WTC11 (cell line): Measurements from ENCODE around the gene APOA4. TPM values are rescaled to one million over a fixed set of nuclear protein-coding genes. Genes with fewer than 3 reads are reported as not detected.

Source experiments
- ATAC-seq: fragments of 200-7000 bp; cut with Tn5 transposase; 2 replicates; pipeline ENCODE4 v1.10.0; 2021; ENCODE audit warnings: mild to moderate bottlenecking, moderate library complexity
- CTCF ChIA-PET: fragments of 300-600 bp; sonication (Branson Sonifier 250); formaldehyde crosslinking; loops from one replicate; lab custom pipeline; 2021; ENCODE audit warnings: antibody characterized with exemption; lab: Charles Lee
- POLR2A ChIA-PET: fragments of 350-600 bp; sonication (Branson Sonifier 250); formaldehyde crosslinking; loops from one replicate; lab custom pipeline; 2021; ENCODE audit warnings: antibody characterized with exemption; lab: Charles Lee
- DNase-seq: peaks from one replicate; pipeline ENCODE4 v3.0.0; 2021; ENCODE audit warnings: low spot score
- H3K27ac Mint-ChIP-seq: 2 replicates; pipeline ENCODE4 v1.8.0; 2021; ENCODE audit warnings: mixed read lengths
- H3K27me3 Mint-ChIP-seq: 2 replicates; pipeline ENCODE4 v1.8.0; 2021; ENCODE audit warnings: low read depth, mild to moderate bottlenecking, moderate library complexity, mixed read lengths
- H3K36me3 Mint-ChIP-seq: 2 replicates; pipeline ENCODE4 v1.8.0; 2021; ENCODE audit warnings: mixed read lengths
- H3K4me1 Mint-ChIP-seq: 2 replicates; pipeline ENCODE4 v1.8.0; 2022; ENCODE audit warnings: mixed read lengths
- H3K4me3 Mint-ChIP-seq: 2 replicates; pipeline ENCODE4 v1.8.0; 2021; ENCODE audit warnings: mild to moderate bottlenecking, moderate library complexity, mixed read lengths
- H3K9me3 Mint-ChIP-seq: 2 replicates; pipeline ENCODE4 v1.8.0; 2021; ENCODE audit warnings: mixed read lengths
- AFF4 ChIP-seq: sonication (generic); formaldehyde crosslinking; IDR thresholded peaks from 2 replicates; pipeline ENCODE4 v1.8.1; 2023; ENCODE audit warnings: mild to moderate bottlenecking, missing genetic modification reagents, borderline replicate concordance
- CBFB ChIP-seq: sonication (generic); formaldehyde crosslinking; IDR thresholded peaks from 2 replicates; pipeline ENCODE4 v1.8.1; 2022; ENCODE audit warnings: mild to moderate bottlenecking, low read depth, missing genetic modification reagents
- CREM ChIP-seq: sonication (generic); formaldehyde crosslinking; IDR thresholded peaks from 2 replicates; pipeline ENCODE4 v1.8.1; 2022; ENCODE audit warnings: mild to moderate bottlenecking, missing genetic modification reagents, moderate library complexity
- E2F1 ChIP-seq: sonication (generic); formaldehyde crosslinking; IDR thresholded peaks from 2 replicates; pipeline ENCODE4 v1.8.0; 2022; ENCODE audit warnings: mild to moderate bottlenecking, missing genetic modification reagents
- FOXJ3 ChIP-seq: sonication (generic); formaldehyde crosslinking; IDR thresholded peaks from 2 replicates; pipeline ENCODE4 v1.9.0; 2021; ENCODE audit warnings: missing genetic modification reagents, mild to moderate bottlenecking, borderline replicate concordance
- FOXP1 ChIP-seq: sonication (generic); formaldehyde crosslinking; IDR thresholded peaks from 2 replicates; pipeline ENCODE4 v1.8.0; 2022; ENCODE audit warnings: missing genetic modification reagents, mild to moderate bottlenecking, moderate library complexity, borderline replicate concordance
- IRF1 ChIP-seq: sonication (generic); formaldehyde crosslinking; IDR thresholded peaks from 2 replicates; pipeline ENCODE4 v1.8.0; 2023; ENCODE audit warnings: missing genetic modification reagents
- IRF2 ChIP-seq: sonication (generic); formaldehyde crosslinking; IDR thresholded peaks from 2 replicates; pipeline ENCODE4 v1.8.0; 2022; ENCODE audit warnings: low read depth, missing genetic modification reagents, borderline replicate concordance
- JAZF1 ChIP-seq: fragments of 250-450 bp; sonication (Bioruptor Pico); IDR thresholded peaks from 2 replicates; pipeline ENCODE4 v1.9.0; 2021; ENCODE audit warnings: moderate library complexity, mild to moderate bottlenecking, inconsistent platforms
- NFE2L1 ChIP-seq: sonication (generic); formaldehyde crosslinking; IDR thresholded peaks from 2 replicates; pipeline ENCODE4 v1.8.1; 2023; ENCODE audit warnings: missing genetic modification reagents
- NR3C1 ChIP-seq: sonication (generic); formaldehyde crosslinking; conservative IDR thresholded peaks from 2 replicates; pipeline ENCODE4 v1.8.1; 2023; ENCODE audit warnings: low read depth, mild to moderate bottlenecking, missing genetic modification reagents
- SOX15 ChIP-seq: fragments of 250-450 bp; sonication (Bioruptor Pico); IDR thresholded peaks from 2 replicates; pipeline ENCODE4 v1.9.0; 2021; ENCODE audit warnings: mild to moderate bottlenecking
- STAT6 ChIP-seq: sonication (generic); formaldehyde crosslinking; conservative IDR thresholded peaks from 2 replicates; pipeline ENCODE4 v1.8.1; 2023; ENCODE audit warnings: mild to moderate bottlenecking, low read depth, missing genetic modification reagents, moderate library complexity
- ZNF121 ChIP-seq: sonication (generic); formaldehyde crosslinking; IDR thresholded peaks from 2 replicates; pipeline ENCODE4 v1.8.0; 2023; ENCODE audit warnings: missing genetic modification reagents
- ZNF423 ChIP-seq: fragments of 250-450 bp; sonication (Bioruptor Pico); IDR thresholded peaks from 2 replicates; pipeline ENCODE4 v2.1.2; 2022; ENCODE audit warnings: mild to moderate bottlenecking, moderate library complexity
- total RNA-seq: library from RNA; stranded (reverse); gene quantifications from 3 replicates; pipeline ENCODE4 v1.2.3, GENCODE V29; 2021
- TF ChIP-seq, protein P1 (sequence below): sonication (generic); formaldehyde crosslinking; IDR thresholded peaks from 2 replicates; pipeline ENCODE4 v1.8.0; 2022; ENCODE audit warnings: mild to moderate bottlenecking, missing genetic modification reagents
- TF ChIP-seq, protein P2 (sequence below): fragments of 250-450 bp; sonication (Bioruptor Pico); IDR thresholded peaks from 2 replicates; pipeline ENCODE4 v2.1.2; 2022; ENCODE audit warnings: mild to moderate bottlenecking, moderate library complexity
- TF ChIP-seq, protein P3 (sequence below): sonication (generic); formaldehyde crosslinking; IDR thresholded peaks from 2 replicates; pipeline ENCODE4 v1.8.0; 2023; ENCODE audit warnings: missing genetic modification reagents, mild to moderate bottlenecking, borderline replicate concordance

The APOA4 gene
- total RNA-seq, 1 experiment from 2014 or later: not detected

DNA sequence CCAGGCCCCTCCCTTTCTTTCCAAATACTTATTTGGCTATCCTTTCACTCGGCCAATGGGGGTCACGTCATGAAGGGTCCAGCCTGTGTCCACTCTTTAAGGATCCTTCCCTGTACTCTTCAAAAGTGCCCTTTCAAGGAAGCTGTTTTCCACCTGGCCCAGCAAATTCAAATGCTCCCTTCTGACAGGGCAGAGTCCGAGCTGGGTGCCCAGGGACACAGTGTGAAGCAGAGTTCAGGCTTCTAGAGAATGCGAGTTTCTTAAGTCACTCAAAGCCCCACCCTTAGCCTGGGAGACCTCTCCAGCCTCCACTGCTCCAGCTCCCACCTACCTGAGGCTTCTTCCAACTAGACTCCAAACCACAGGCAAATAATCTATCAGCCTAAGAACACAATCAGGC is 19.8 kb upstream of the APOA4 start:
- DNase-seq (no peak), ATAC-seq (no peak)
- ChIA-PET CTCF (interaction anchor here (1.0 kb wide), 1 partner anchor 52 kb away, joined by 3 read pairs; the partner anchor contains the start of gene APOA5), POLR2A (no interaction called here)
- peaks cover 23% of the 10 kb centered on the region for H3K36me3 Mint-ChIP-seq
- H3K4me3 Mint-ChIP-seq: no peak overlapping the region
- H3K27me3 Mint-ChIP-seq: no peaks in the 10 kb centered on the region
- H3K4me1 Mint-ChIP-seq: peaks cover 9% of the 10 kb centered on the region; the same call in 1 of the 2 replicates
- no peak overlapping the region for H3K27ac Mint-ChIP-seq
- TF ChIP-seq IRF1: no peak
- no peak for TF ChIP-seq E2F1 (CRISPR knock-in tag)
- no peak for TF ChIP-seq SOX15
- TF ChIP-seq CBFB (CRISPR knock-in tag): no peak
- TF ChIP-seq CREM: no peak
- TF ChIP-seq ZNF423: no peak
- no peak for TF ChIP-seq FOXP1 (CRISPR knock-in tag)
- TF ChIP-seq, protein P1, sequence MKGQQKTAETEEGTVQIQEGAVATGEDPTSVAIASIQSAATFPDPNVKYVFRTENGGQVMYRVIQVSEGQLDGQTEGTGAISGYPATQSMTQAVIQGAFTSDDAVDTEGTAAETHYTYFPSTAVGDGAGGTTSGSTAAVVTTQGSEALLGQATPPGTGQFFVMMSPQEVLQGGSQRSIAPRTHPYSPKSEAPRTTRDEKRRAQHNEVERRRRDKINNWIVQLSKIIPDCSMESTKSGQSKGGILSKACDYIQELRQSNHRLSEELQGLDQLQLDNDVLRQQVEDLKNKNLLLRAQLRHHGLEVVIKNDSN (CRISPR knock-in tag): no peak
- TF ChIP-seq, protein P2, sequence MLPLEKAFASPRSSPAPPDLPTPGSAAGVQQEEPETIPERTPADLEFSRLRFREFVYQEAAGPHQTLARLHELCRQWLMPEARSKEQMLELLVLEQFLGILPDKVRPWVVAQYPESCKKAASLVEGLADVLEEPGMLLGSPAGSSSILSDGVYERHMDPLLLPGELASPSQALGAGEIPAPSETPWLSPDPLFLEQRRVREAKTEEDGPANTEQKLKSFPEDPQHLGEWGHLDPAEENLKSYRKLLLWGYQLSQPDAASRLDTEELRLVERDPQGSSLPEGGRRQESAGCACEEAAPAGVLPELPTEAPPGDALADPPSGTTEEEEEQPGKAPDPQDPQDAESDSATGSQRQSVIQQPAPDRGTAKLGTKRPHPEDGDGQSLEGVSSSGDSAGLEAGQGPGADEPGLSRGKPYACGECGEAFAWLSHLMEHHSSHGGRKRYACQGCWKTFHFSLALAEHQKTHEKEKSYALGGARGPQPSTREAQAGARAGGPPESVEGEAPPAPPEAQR (CRISPR knock-in tag): no peak
- TF ChIP-seq FOXJ3 (CRISPR knock-in tag): no peak
- no peak for TF ChIP-seq IRF2
- TF ChIP-seq, all 79 proteins: peak for 0
- H3K9me3 Mint-ChIP-seq: no peaks in the 10 kb centered on the region

GRCh38 chr11:116842117-116842516 is 19.0 kb upstream of the APOA4 start:
- no peak for DNase-seq
- Mint-ChIP-seq H3K4me3 (no peak overlapping the region), H3K27ac (no peak overlapping the region), H3K36me3 (peaks cover 19% of the 10 kb centered on the region), H3K27me3 (no peaks in the 10 kb centered on the region), H3K9me3 (no peaks in the 10 kb centered on the region), H3K4me1 (peaks cover 11% of the 10 kb centered on the region)
- POLR2A ChIA-PET: no interaction called here
- ATAC-seq: no peak
- CTCF ChIA-PET: interaction anchor here (0.9 kb wide), 1 partner anchor 12 kb away, joined by 3 read pairs; the partner anchor contains the start of gene APOC3
- TF ChIP-seq, protein P3, sequence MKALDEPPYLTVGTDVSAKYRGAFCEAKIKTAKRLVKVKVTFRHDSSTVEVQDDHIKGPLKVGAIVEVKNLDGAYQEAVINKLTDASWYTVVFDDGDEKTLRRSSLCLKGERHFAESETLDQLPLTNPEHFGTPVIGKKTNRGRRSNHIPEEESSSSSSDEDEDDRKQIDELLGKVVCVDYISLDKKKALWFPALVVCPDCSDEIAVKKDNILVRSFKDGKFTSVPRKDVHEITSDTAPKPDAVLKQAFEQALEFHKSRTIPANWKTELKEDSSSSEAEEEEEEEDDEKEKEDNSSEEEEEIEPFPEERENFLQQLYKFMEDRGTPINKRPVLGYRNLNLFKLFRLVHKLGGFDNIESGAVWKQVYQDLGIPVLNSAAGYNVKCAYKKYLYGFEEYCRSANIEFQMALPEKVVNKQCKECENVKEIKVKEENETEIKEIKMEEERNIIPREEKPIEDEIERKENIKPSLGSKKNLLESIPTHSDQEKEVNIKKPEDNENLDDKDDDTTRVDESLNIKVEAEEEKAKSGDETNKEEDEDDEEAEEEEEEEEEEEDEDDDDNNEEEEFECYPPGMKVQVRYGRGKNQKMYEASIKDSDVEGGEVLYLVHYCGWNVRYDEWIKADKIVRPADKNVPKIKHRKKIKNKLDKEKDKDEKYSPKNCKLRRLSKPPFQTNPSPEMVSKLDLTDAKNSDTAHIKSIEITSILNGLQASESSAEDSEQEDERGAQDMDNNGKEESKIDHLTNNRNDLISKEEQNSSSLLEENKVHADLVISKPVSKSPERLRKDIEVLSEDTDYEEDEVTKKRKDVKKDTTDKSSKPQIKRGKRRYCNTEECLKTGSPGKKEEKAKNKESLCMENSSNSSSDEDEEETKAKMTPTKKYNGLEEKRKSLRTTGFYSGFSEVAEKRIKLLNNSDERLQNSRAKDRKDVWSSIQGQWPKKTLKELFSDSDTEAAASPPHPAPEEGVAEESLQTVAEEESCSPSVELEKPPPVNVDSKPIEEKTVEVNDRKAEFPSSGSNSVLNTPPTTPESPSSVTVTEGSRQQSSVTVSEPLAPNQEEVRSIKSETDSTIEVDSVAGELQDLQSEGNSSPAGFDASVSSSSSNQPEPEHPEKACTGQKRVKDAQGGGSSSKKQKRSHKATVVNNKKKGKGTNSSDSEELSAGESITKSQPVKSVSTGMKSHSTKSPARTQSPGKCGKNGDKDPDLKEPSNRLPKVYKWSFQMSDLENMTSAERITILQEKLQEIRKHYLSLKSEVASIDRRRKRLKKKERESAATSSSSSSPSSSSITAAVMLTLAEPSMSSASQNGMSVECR: no peak
- TF ChIP-seq NFE2L1 (CRISPR knock-in tag) (no peak), STAT6 (CRISPR knock-in tag) (no peak), ZNF121 (CRISPR knock-in tag) (peak; percentile 55; the same call in 1 of the 2 replicates), SOX15 (no peak), NR3C1 (CRISPR knock-in tag) (no peak), AFF4 (CRISPR knock-in tag) (no peak), JAZF1 (no peak)
